Heart left ventricle (tissue), 16 donors: ENCODE measurements around the gene TBX4. TPM values are rescaled to one million over a fixed set of nuclear protein-coding genes. Genes with fewer than 3 reads are reported as not detected.

Source experiments
- ATAC-seq, 4 donors: fragments of 200-7000 bp; cut with Tn5 transposase; one replicate each; pipeline ENCODE4 v1.9.1; 2020 to 2022; ENCODE audit warnings: moderate library complexity in 4 of 4, mild to moderate bottlenecking in 3 of 4, moderate number of reproducible peaks in 1 of 4
- DNase-seq, 5 donors: peaks; one replicate each; pipeline ENCODE4 v3.0.0-alpha.2; 2020
- H3K27ac ChIP-seq, 12 donors: fragments of 200-600 bp; sonication (generic) in 4 of 12; one replicate each; pipeline versions ENCODE4 v1.5.0 to v1.8.0; 2016 to 2022; ENCODE audit warnings: mild to moderate bottlenecking in 2 of 12
- H3K27me3 ChIP-seq, 9 donors: fragments of 200-600 bp; sonication (generic) in 2 of 9; one replicate each; pipeline versions ENCODE4 v1.5.1 to v1.8.0; 2016 to 2022; ENCODE audit warnings: mild to moderate bottlenecking in 3 of 9
- H3K36me3 ChIP-seq, 9 donors: fragments of 200-600 bp; sonication (generic) in 2 of 9; one replicate each; pipeline versions ENCODE4 v1.5.0 to v1.8.0; 2018 to 2022; ENCODE audit warnings: mild to moderate bottlenecking in 2 of 9
- H3K4me1 ChIP-seq, 12 donors: fragments of 200-600 bp; sonication (generic) in 4 of 12; one replicate each; pipeline versions ENCODE4 v1.5.0 to v1.8.0; 2016 to 2022; ENCODE audit warnings: mild to moderate bottlenecking in 3 of 12
- H3K4me3 ChIP-seq, 12 donors: fragments of 200-600 bp; sonication (generic) in 4 of 12; one replicate each; pipeline versions ENCODE4 v1.5.0 to v1.8.0; 2017 to 2022; ENCODE audit warnings: mild to moderate bottlenecking in 9 of 12, moderate library complexity in 4 of 12
- H3K9me3 ChIP-seq, 12 donors: fragments of 200-600 bp; sonication (generic) in 4 of 12; one replicate each; pipeline versions ENCODE4 v1.5.0 to v1.8.0; 2016 to 2022; ENCODE audit warnings: mild to moderate bottlenecking in 1 of 12
- CTCF ChIP-seq, 12 donors: fragments of 200-600 bp; sonication (generic) in 4 of 12; IDR thresholded peaks; one replicate each; pipeline versions ENCODE4 v1.5.0 to v1.8.0; 2018 to 2022; ENCODE audit warnings: antibody characterized with exemption in 12 of 12, mild to moderate bottlenecking in 5 of 12
- POLR2A ChIP-seq, 2 donors: fragments of 450-650 bp; IDR thresholded peaks; one replicate each; pipeline ENCODE4 v1.6.1; 2017; ENCODE audit warnings: antibody characterized with exemption in 2 of 2, mild to moderate bottlenecking in 2 of 2, moderate library complexity in 2 of 2
- WGBS, 4 donors: extraction: QIAGEN DNeasy Blood & Tissue Kit in 2 of 4; methylation state at CpG; one replicate each; pipeline versions ENCODE4 v1.1.5 to v1.1.7; 2013 to 2018; 5-methylcytosine and 5-hydroxymethylcytosine counted together
- intact Hi-C, 10 donors: fragments of 100-400 bp; cut with DNase I; formaldehyde crosslinking; loops; one replicate each; pipeline versions ENCODE4 v1.11.1 to v1.14.2; 2022
- polyA plus RNA-seq, 2 donors: library from polyadenylated mRNA; stranded (reverse); fragments of 200-250 nt; gene quantifications; one replicate each; pipeline ENCODE4 v1.2.3, GENCODE V29; 2013
- total RNA-seq, 9 donors: library from RNA; depleted of rRNA in 2 of 9; stranded (reverse); fragments of >200 nt in 2 of 9; fragmentation: NEBNext Ultra II Directional in 3 of 9; extraction: Animal tissue kit (Norgen Biotek cat#: 25700) in 3 of 9; gene quantifications; one replicate each; pipeline versions ENCODE4 v1.1.0 to v1.2.4, GENCODE V29; 2016 to 2023
- donor health status: ischemic (EF 13 %, LVEDD 7.1; RV severe dilation, severe dysfunction).
- donor health status: healthy with polysubstance abuse.
- donor health status: DM: no; HTN: yes; CAD: no.
- donor health status: DM: no; HTN: no; CAD: no.
- donor health status: ischemic (EF 25% LVEDD 6.9; RV normal size, moderate dysfunction).
- donor health status: ischemic (EF 25% LVEDD 5.7; RV mildly dilated, moderate dysfunction).
- donor health status: healthy.
- donor health status: DM: yes; HTN: yes; CAD: no.
- donor health status: ischemic (EF 35%, LVEDD 5.7; RV mildly dilated, moderate dysfunction).
- donor health status: nonischemic (EF 11% LVEDD 7.7; RV severe dilation, severe dysfunction).
- donor health status: DM: yes; HTN: yes; CAD: no.
- donor health status: PGD.
- donor health status: ischemic (EF 29% LVEDD 5.4; RV normal size, mild dysfunction).
- donor health status: nonischemic (EF 23%, LVEDD 6.1; RV moderate dilation, normal function).

TBX4 gene
- total and polyA plus RNA-seq, 11 donors, result 0.07 to 0.29 (median 0.10) TPM; not detected in 7

- DNase-seq (no peak), ATAC-seq (no peak)
- H3K27me3 ChIP-seq, result peaks cover 0 to 33% (median 7%) of the 10 kb centered on the region in 9 donors
- no peaks in the 10 kb centered on the region for H3K4me1 ChIP-seq
- no peak overlapping the region for H3K27ac ChIP-seq
- no peak overlapping the region for H3K4me3 ChIP-seq
- intact Hi-C loops, result loop anchor here in 1 of 10 donors (10.0 kb wide), 1 partner anchor 63 kb away; no protein-coding TSS in a partner anchor
- peaks cover 0 to 11% (median 6%) of the 10 kb centered on the region in 12 donors for H3K9me3 ChIP-seq
- 73 to 77% (median 74%) methylated on average over 4 of the region's 4 CpGs for WGBS, 4 donors
- no peak for TF ChIP-seq CTCF (IDR thresholded peaks at IDR 0.05)
- H3K36me3 ChIP-seq, result no peaks in the 10 kb centered on the region
These were observed 10.0 kb upstream of the TBX4 start for GRCh38 chr17:61442136-61442775.

- ATAC-seq, result no peak
- no peak for DNase-seq
- intact Hi-C loops, result loop anchor here in 1 of 10 donors (10.0 kb wide), 1 partner anchor 62 kb away; no protein-coding TSS in a partner anchor
- no peaks in the 10 kb centered on the region for H3K36me3 ChIP-seq
- WGBS, 4 donors, result 60 to 81% (median 69%) methylated on average over 9 to 11 of the region's 11 CpGs
- H3K4me1 ChIP-seq, result no peaks in the 10 kb centered on the region
- H3K4me3 ChIP-seq, result no peak overlapping the region
- no peak for TF ChIP-seq CTCF (IDR thresholded peaks at IDR 0.05)
- TF ChIP-seq POLR2A (IDR thresholded peaks at IDR 0.05), result no peak
- no peak overlapping the region for H3K27ac ChIP-seq
- H3K27me3 ChIP-seq, result peaks cover 0 to 40% (median 8%) of the 10 kb centered on the region in 9 donors
- peaks cover 0 to 4% (median 0%) of the 10 kb centered on the region in 12 donors for H3K9me3 ChIP-seq
These were observed 9.2 kb upstream of the TBX4 start for GRCh38 chr17:61442878-61443474.

- 81 to 86% (median 83%) methylated on average over 13 to 18 of the region's 18 CpGs for WGBS, 4 donors
- Histone ChIP-seq H3K27me3 (peaks cover 0 to 44% (median 12%) of the 10 kb centered on the region in 9 donors), H3K27ac (no peak overlapping the region), H3K4me3 (no peak overlapping the region), H3K9me3 (no peaks in the 10 kb centered on the region), H3K4me1 (no peaks in the 10 kb centered on the region), H3K36me3 (no peaks in the 10 kb centered on the region)
- TF ChIP-seq POLR2A (IDR thresholded peaks at IDR 0.05), result no peak
- no peak for TF ChIP-seq CTCF (IDR thresholded peaks at IDR 0.05)
- no peak for ATAC-seq
- no peak for DNase-seq
- intact Hi-C loops, result loop anchor here in 1 of 10 donors (10.0 kb wide), 1 partner anchor 61 kb away; no protein-coding TSS in a partner anchor
These were observed 8.7 kb upstream of the TBX4 start for GRCh38 chr17:61443475-61443882.

- H3K27me3 ChIP-seq, result peaks cover 0 to 49% (median 13%) of the 10 kb centered on the region in 9 donors
These were observed 8.1 kb upstream of the TBX4 start for GRCh38 chr17:61444075-61444474.

More at GRCh38 chr17:61444075-61444474, 8.1 kb upstream of the TBX4 start:
- no peaks in the 10 kb centered on the region for H3K9me3 ChIP-seq
- no peak for TF ChIP-seq POLR2A (IDR thresholded peaks at IDR 0.05)
- TF ChIP-seq CTCF (IDR thresholded peaks at IDR 0.05), result no peak
- DNase-seq (no peak), ATAC-seq (no peak)
- H3K27ac ChIP-seq, result no peak overlapping the region
- H3K4me3 ChIP-seq, result no peak overlapping the region
- no peaks in the 10 kb centered on the region for H3K4me1 ChIP-seq
- intact Hi-C loops, result loop anchor here in 1 of 10 donors (10.0 kb wide), 1 partner anchor 61 kb away; no protein-coding TSS in a partner anchor
- H3K36me3 ChIP-seq, result no peaks in the 10 kb centered on the region
- WGBS, 4 donors, result 79 to 91% (median 83%) methylated on average over 8 to 13 of the region's 13 CpGs
